ENCODE results near the gene GPR137. TPM values are rescaled to one million over a fixed set of nuclear protein-coding genes. Genes with fewer than 3 reads are reported as not detected.

Gene GPR137
- total RNA-seq, 1 donor from 2014 or later, result 57.8 TPM

- no peak for DNase-seq (ENCODE audit: low spot score)
- Mint-ChIP-seq H3K27me3 (ENCODE audit: low read depth) (peaks cover 7% of the 10 kb centered on the region), H3K9me3 (ENCODE audit: low read depth) (no peaks in the 10 kb centered on the region), H3K27ac (ENCODE audit: unreplicated experiment) (no peak overlapping the region), H3K4me1 (ENCODE audit: low read depth) (peaks cover 27% of the 10 kb centered on the region), H3K4me3 (ENCODE audit: unreplicated experiment) (no peak overlapping the region), H3K36me3 (ENCODE audit: low read depth) (no peaks in the 10 kb centered on the region)
- TF ChIP-seq CTCF (IDR thresholded peaks at IDR 0.05), result no peak
Measured at GRCh38 chr11:64288353-64288750, 2.7 kb downstream of the GPR137 start.

- H3K36me3 Mint-ChIP-seq (ENCODE audit: low read depth), result no peaks in the 10 kb centered on the region
- peaks cover 22% of the 10 kb centered on the region for H3K4me1 Mint-ChIP-seq (ENCODE audit: low read depth)
- no peak for TF ChIP-seq CTCF (IDR thresholded peaks at IDR 0.05)
- no peak overlapping the region for H3K4me3 Mint-ChIP-seq (ENCODE audit: unreplicated experiment)
- no peak for DNase-seq (ENCODE audit: low spot score)
- H3K9me3 Mint-ChIP-seq (ENCODE audit: low read depth), result no peaks in the 10 kb centered on the region
- H3K27ac Mint-ChIP-seq (ENCODE audit: unreplicated experiment), result no peak overlapping the region
- peaks cover 8% of the 10 kb centered on the region for H3K27me3 Mint-ChIP-seq (ENCODE audit: low read depth)
Measured at GRCh38 chr11:64289002-64289564, 3.4 kb downstream of the GPR137 start.

- Mint-ChIP-seq H3K4me1 (ENCODE audit: low read depth) (peaks cover 28% of the 10 kb centered on the region), H3K4me3 (ENCODE audit: unreplicated experiment) (peak overlapping the region; percentile 40), H3K27ac (ENCODE audit: unreplicated experiment) (no peak overlapping the region), H3K9me3 (ENCODE audit: low read depth) (no peaks in the 10 kb centered on the region), H3K27me3 (ENCODE audit: low read depth) (peaks cover 10% of the 10 kb centered on the region), H3K36me3 (ENCODE audit: low read depth) (no peaks in the 10 kb centered on the region)
- no peak for DNase-seq (ENCODE audit: low spot score)
- no peak for TF ChIP-seq CTCF (IDR thresholded peaks at IDR 0.05)
Measured at GRCh38 chr11:64290352-64291261, 5.0 kb downstream of the GPR137 start.

DNA sequence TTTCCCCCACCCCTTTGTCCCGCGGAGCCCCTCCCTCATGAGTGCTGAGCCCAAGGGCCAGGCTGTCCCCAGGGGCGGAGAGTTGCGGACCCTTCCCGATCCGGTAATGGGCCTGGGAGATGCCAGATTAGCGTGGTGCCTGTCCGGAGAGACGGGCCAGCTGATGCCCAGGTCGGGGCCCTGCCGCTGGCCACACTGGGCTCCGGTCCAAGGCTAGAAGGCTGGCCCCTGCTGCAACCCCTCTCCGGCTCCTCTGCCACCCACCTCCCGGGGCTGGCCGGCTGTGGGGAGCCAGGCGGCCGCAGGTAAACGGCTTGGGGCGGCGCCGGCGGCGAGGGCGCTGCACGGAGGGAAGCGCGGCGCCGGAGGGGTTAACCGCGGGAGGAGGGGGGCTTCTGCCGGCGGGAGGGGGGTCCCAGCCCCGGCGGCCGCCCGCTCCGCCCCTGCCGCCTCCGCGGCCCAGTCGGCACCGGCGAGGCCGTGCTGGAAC, 5.7 kb downstream of the GPR137 start, which contains the start of gene KCNK4:
Gene KCNK4 (plus strand): TSS at position 41 of the 490 bp plus-strand sequence. CDS start 1,717 bp downstream, outside the sequence.
- peak within 1 kb of the TSS; percentile 40 for H3K4me3 Mint-ChIP-seq (ENCODE audit: unreplicated experiment)
- TF ChIP-seq CTCF (IDR thresholded peaks at IDR 0.05), result no peak
- H3K36me3 Mint-ChIP-seq (ENCODE audit: low read depth), result no peaks in the 10 kb centered on the region
- H3K27ac Mint-ChIP-seq (ENCODE audit: unreplicated experiment), result no peak within 1 kb of the TSS
- no peaks in the 10 kb centered on the region for H3K9me3 Mint-ChIP-seq (ENCODE audit: low read depth)
- DNase-seq (ENCODE audit: low spot score), result no peak
- H3K27me3 Mint-ChIP-seq (ENCODE audit: low read depth), result peaks cover 10% of the 10 kb centered on the region
- H3K4me1 Mint-ChIP-seq (ENCODE audit: low read depth), result peaks cover 25% of the 10 kb centered on the region

DNA sequence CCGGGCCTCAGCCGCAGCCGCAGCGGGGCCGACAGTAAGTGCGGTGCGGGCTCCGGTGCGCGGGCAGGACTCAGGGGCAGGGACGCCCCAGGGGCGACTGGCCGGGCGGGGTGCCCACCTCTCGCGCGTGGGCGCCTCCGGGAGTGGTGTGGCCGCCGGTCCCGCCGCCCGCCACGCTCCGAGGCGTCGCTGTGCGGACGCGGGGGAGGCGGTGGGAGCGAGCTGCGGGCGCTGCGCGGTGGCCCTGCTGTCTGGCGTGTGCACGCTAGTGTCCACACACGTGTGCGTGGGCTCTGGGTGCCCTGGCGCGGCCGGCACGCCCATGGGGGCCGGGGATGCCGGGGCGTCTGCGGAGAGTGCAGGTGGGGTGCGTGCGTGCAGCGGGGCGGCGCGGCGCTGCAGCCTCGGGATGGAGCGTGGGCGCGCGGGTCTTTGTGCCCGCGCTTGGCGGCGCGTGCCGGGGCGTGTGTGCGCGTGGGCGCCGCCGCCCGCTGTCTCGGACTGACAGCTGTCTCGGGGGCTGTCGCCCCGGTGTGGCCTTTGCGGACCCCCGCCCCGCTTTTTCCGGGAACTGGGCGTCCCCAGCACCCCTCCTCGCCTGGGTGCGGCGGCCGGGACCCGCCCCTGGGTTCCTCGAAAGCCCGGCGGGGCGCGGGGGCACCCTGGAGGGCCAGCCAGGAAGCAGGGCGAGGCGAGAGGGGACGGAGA, 6.3 kb downstream of the GPR137 start:
- H3K4me3 Mint-ChIP-seq (ENCODE audit: unreplicated experiment), result peak overlapping the region; percentile 51
- no peak for TF ChIP-seq CTCF (IDR thresholded peaks at IDR 0.05)
- no peak overlapping the region for H3K27ac Mint-ChIP-seq (ENCODE audit: unreplicated experiment)
- peaks cover 10% of the 10 kb centered on the region for H3K27me3 Mint-ChIP-seq (ENCODE audit: low read depth)
- H3K36me3 Mint-ChIP-seq (ENCODE audit: low read depth), result no peaks in the 10 kb centered on the region
- no peak for DNase-seq (ENCODE audit: low spot score)
- peaks cover 19% of the 10 kb centered on the region for H3K4me1 Mint-ChIP-seq (ENCODE audit: low read depth)
- H3K9me3 Mint-ChIP-seq (ENCODE audit: low read depth), result no peaks in the 10 kb centered on the region

Measured in chondrocyte (in vitro differentiated cells).